ENCODE data around the gene ACTBL2.

DNA sequence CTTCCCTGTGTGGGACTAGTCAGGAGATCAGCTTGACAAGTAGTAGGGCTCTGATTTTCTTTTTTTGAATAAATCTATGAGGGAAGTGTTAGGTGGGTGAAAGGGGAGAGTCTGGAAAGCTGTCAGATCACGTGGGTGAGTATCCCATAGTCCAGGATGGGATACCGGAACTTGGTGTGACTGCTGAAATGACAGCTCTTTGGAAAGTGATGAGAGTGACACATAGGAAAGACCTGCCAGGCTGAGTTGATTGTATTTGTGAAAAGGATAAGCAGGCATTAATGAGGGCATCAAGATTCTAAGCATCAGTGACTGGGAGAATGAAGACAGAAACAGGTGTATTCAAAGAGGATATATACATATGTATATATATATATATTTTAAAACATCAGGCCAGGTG, 35.6 kb downstream of the ACTBL2 start:
- TF ChIP-seq, protein P1, sequence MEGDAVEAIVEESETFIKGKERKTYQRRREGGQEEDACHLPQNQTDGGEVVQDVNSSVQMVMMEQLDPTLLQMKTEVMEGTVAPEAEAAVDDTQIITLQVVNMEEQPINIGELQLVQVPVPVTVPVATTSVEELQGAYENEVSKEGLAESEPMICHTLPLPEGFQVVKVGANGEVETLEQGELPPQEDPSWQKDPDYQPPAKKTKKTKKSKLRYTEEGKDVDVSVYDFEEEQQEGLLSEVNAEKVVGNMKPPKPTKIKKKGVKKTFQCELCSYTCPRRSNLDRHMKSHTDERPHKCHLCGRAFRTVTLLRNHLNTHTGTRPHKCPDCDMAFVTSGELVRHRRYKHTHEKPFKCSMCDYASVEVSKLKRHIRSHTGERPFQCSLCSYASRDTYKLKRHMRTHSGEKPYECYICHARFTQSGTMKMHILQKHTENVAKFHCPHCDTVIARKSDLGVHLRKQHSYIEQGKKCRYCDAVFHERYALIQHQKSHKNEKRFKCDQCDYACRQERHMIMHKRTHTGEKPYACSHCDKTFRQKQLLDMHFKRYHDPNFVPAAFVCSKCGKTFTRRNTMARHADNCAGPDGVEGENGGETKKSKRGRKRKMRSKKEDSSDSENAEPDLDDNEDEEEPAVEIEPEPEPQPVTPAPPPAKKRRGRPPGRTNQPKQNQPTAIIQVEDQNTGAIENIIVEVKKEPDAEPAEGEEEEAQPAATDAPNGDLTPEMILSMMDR (IDR thresholded peaks at IDR 0.05; ENCODE audit: insufficient read depth, low read depth, low read length), result no peak
- TF ChIP-seq EZH2 (IDR thresholded peaks at IDR 0.05; ENCODE audit: insufficient read depth, low read length), result no peak
